Endothelial cell of umbilical vein (primary cell): Measurements from ENCODE around the gene FTSJ1.

Experiments used
- EZH2 ChIP-seq: IDR thresholded peaks from 2 replicates; pipeline ENCODE4 v1.6.1; 2012; ENCODE audit warnings: borderline replicate concordance, low read depth, mild to moderate bottlenecking, moderate library complexity, low read length, inconsistent platforms; ENCODE audit not compliant: severe bottlenecking
- JUN ChIP-seq: IDR thresholded peaks from 2 replicates; pipeline ENCODE4 v1.6.1; 2011; ENCODE audit warnings: borderline replicate concordance, low read depth; ENCODE audit not compliant: insufficient read length, insufficient read depth
- POLR2AphosphoS5 ChIP-seq: IDR thresholded peaks from 2 replicates; pipeline ENCODE4 v1.6.1; 2012; ENCODE audit warnings: low read depth, mild to moderate bottlenecking, control low read depth, low read length, moderate library complexity; ENCODE audit not compliant: insufficient read depth
- TF ChIP-seq, protein P1 (sequence below), 2 donors: IDR thresholded peaks; 1 replicate in 1 of 2; 2 replicates in 1 of 2; pipeline ENCODE4 v1.5.1; 2011; ENCODE audit warnings: low read length in 2 of 2, mild to moderate bottlenecking in 2 of 2, moderate library complexity in 2 of 2, control low read depth in 1 of 2, inconsistent platforms in 1 of 2, low read depth in 1 of 2; ENCODE audit not compliant: insufficient read depth in 1 of 2; ENCODE audit errors: extremely low read depth in 1 of 2
- TF ChIP-seq, protein P2 (sequence below): IDR thresholded peaks from 2 replicates; pipeline ENCODE4 v1.6.1; 2011; ENCODE audit not compliant: insufficient read depth, insufficient read length

DNA sequence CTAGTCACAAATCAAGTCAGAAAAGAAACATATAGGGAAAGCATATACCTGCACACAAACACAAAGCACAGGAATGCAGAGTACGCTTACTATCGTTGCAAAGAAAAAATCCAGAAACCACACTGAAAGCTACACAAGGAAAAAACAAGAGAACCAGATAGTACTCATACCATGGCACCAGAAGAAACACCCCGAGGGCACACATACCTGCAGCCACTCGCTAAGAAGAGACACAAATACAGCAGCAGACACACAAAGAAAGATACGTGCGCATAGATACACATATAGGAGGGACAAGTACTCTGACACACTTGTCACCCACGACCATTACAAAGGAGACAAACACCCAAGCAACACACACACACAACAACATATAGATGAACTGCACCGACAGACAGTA lies 4.5 kb upstream of the FTSJ1 start:
- TF ChIP-seq, protein P1, sequence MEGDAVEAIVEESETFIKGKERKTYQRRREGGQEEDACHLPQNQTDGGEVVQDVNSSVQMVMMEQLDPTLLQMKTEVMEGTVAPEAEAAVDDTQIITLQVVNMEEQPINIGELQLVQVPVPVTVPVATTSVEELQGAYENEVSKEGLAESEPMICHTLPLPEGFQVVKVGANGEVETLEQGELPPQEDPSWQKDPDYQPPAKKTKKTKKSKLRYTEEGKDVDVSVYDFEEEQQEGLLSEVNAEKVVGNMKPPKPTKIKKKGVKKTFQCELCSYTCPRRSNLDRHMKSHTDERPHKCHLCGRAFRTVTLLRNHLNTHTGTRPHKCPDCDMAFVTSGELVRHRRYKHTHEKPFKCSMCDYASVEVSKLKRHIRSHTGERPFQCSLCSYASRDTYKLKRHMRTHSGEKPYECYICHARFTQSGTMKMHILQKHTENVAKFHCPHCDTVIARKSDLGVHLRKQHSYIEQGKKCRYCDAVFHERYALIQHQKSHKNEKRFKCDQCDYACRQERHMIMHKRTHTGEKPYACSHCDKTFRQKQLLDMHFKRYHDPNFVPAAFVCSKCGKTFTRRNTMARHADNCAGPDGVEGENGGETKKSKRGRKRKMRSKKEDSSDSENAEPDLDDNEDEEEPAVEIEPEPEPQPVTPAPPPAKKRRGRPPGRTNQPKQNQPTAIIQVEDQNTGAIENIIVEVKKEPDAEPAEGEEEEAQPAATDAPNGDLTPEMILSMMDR (IDR thresholded peaks at IDR 0.05; ENCODE audit: extremely low read depth in 1 of 2, insufficient read depth in 1 of 2, low read depth in 1 of 2, low read length in 2 of 2) = no peak
- TF ChIP-seq POLR2AphosphoS5 (no peak), EZH2 (no peak), JUN (no peak)
- TF ChIP-seq, protein P2, sequence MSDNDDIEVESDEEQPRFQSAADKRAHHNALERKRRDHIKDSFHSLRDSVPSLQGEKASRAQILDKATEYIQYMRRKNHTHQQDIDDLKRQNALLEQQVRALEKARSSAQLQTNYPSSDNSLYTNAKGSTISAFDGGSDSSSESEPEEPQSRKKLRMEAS = no peak
